ENCODE data around the gene MAP6. TPM values are rescaled to one million over a fixed set of nuclear protein-coding genes. Genes with fewer than 3 reads are reported as not detected.

MAP6 gene
- total and polyA plus RNA-seq, 2 experiments from 2014 or later = 0.31 to 1.2 TPM

- H3K36me3 ChIP-seq (ENCODE audit: insufficient read depth) = no peaks in the 10 kb centered on the region
- no peak overlapping the region for H3K27ac ChIP-seq (ENCODE audit: low read depth)
- peaks cover 8% of the 10 kb centered on the region; the same call in 1 of the 2 replicates for H4K20me1 ChIP-seq (replicated peaks; ENCODE audit: insufficient read depth)
- no peak overlapping the region for H2AFZ ChIP-seq
- Mint-ChIP-seq H3K4me1 (peaks cover 39% of the 10 kb centered on the region), H3K27ac (no peak overlapping the region), H3K9me3 (no peaks in the 10 kb centered on the region; the same call in 2 of the 3 replicates), H3K27me3 (ENCODE audit: insufficient read depth, low read depth, poor library complexity) (peaks cover 45% of the 10 kb centered on the region), H3K36me3 (ENCODE audit: low read depth) (no peaks in the 10 kb centered on the region), H3K4me3 (no peak overlapping the region)
- TF ChIP-seq REST (IDR thresholded peaks at IDR 0.05; ENCODE audit: unreplicated experiment) (no peak), ZNF331 (CRISPR knock-in tag; IDR thresholded peaks at IDR 0.05; ENCODE audit: low read depth) (no peak), CTCF (conservative IDR thresholded peaks at IDR 0.05; ENCODE audit: low read depth in 2 of 2) (no peak), EZH2phosphoT487 (IDR thresholded peaks at IDR 0.05; ENCODE audit: unreplicated experiment) (no peak), ZNF462 (CRISPR knock-in tag; IDR thresholded peaks at IDR 0.05) (no peak)
- no peak for ATAC-seq
- H3K27me3 ChIP-seq (ENCODE audit: insufficient read depth) = peaks cover 60% of the 10 kb centered on the region
- no peak overlapping the region for H3K4me2 ChIP-seq
- H3K9me2 ChIP-seq (ENCODE audit: insufficient read depth) = no peaks in the 10 kb centered on the region; the same call in 1 of the 2 replicates
- no peaks in the 10 kb centered on the region for H3K79me2 ChIP-seq (replicated peaks; ENCODE audit: insufficient read depth)
- H3K4me1 ChIP-seq (ENCODE audit: insufficient read depth) = peaks cover 46% of the 10 kb centered on the region
- H3K4me3 ChIP-seq = no peak overlapping the region
- peaks cover 11% of the 10 kb centered on the region for H3F3A ChIP-seq (replicated peaks; ENCODE audit: low read depth)
- no peak for DNase-seq (ENCODE audit: low spot score)
Observed at GRCh38 chr11:75665126-75665525, 3.7 kb downstream of the MAP6 start.
